Panc1 (cell line): ENCODE results near the gene CLDN5. TPM values are rescaled to one million over a fixed set of nuclear protein-coding genes. Genes with fewer than 3 reads are reported as not detected.

Experiments
- ATAC-seq: fragments of 200-7000 bp; cut with Tn5 transposase; 2 replicates; pipeline ENCODE4 v1.9.1; 2020; ENCODE audit warnings: mild to moderate bottlenecking, moderate library complexity
- BruUV-seq: library from RNA; stranded (reverse); fragments of 400-500 nt; replicated peaks from 2 replicates; lab custom pipeline; 2021; lab: Mats Ljungman, UMichigan
- CTCF ChIA-PET: fragments of 300-600 bp; sonication (Branson Sonifier 250); formaldehyde crosslinking; loops from one replicate; lab custom pipeline; 2022; ENCODE audit warnings: antibody characterized with exemption; lab: Charles Lee
- POLR2A ChIA-PET: fragments of 300-600 bp; sonication (Branson Sonifier 250); formaldehyde crosslinking; loops from one replicate; lab custom pipeline; 2022; ENCODE audit warnings: antibody characterized with exemption; lab: Charles Lee
- DNase-seq: peaks from one replicate; pipeline ENCODE4 v3.0.0-alpha.2; 2010; ENCODE audit warnings: low read depth, low spot score
- H3K27ac ChIP-seq: 2 replicates; pipeline ENCODE4 v1.5.1; 2011; ENCODE audit warnings: mild to moderate bottlenecking, low read length, inconsistent platforms
- H3K27me3 ChIP-seq: fragments of 200-500 bp; sonication (Bioruptor generic); 2 replicates; pipeline ENCODE4 v1.6.0; 2014; ENCODE audit warnings: low read length, inconsistent platforms; ENCODE audit not compliant: control insufficient read depth, insufficient read depth
- H3K36me3 ChIP-seq: fragments of 200-500 bp; sonication (Bioruptor generic); 2 replicates; pipeline ENCODE4 v1.5.1; 2014; ENCODE audit warnings: inconsistent platforms, mild to moderate bottlenecking, low read length, moderate library complexity; ENCODE audit not compliant: control insufficient read depth, insufficient read depth
- H3K4me1 ChIP-seq: 2 replicates; pipeline ENCODE4 v1.5.1; 2011; ENCODE audit warnings: inconsistent platforms, mild to moderate bottlenecking, low read length, moderate library complexity; ENCODE audit not compliant: control insufficient read depth, insufficient read depth
- H3K4me3 ChIP-seq, 2 experiments: 2 replicates each; pipeline ENCODE4 v1.5.1; 2011 to 2012; ENCODE audit warnings: low read depth in 2 of 2, low read length in 2 of 2, mild to moderate bottlenecking in 2 of 2, inconsistent platforms in 1 of 2, moderate library complexity in 1 of 2
- H3K9me3 ChIP-seq: fragments of 200-500 bp; sonication (Bioruptor generic); 2 replicates; pipeline ENCODE4 v1.5.1; 2014; ENCODE audit warnings: low read depth, mild to moderate bottlenecking, inconsistent platforms, low read length, moderate library complexity; ENCODE audit not compliant: control insufficient read depth, insufficient read depth
- POLR2AphosphoS5 ChIP-seq: IDR thresholded peaks from 2 replicates; pipeline ENCODE4 v1.6.1; 2012; ENCODE audit warnings: mild to moderate bottlenecking, low read depth, low read length, moderate library complexity
- SIN3A ChIP-seq: IDR thresholded peaks from 2 replicates; pipeline ENCODE4 v1.6.1; 2012; ENCODE audit warnings: low read depth, mild to moderate bottlenecking, low read length, moderate library complexity, borderline replicate concordance; ENCODE audit not compliant: insufficient read depth
- TCF7L2 ChIP-seq: IDR thresholded peaks from 2 replicates; pipeline ENCODE4 v1.6.1; 2011; ENCODE audit warnings: mild to moderate bottlenecking, low read depth, low read length, inconsistent platforms
- in situ Hi-C: cut with HindIII; loops from 2 replicates; pipeline ENCODE4 v1.10.0; 2016; ENCODE audit warnings: low sequenced_read_pairs, low pct_unique_long_range_greater_than_20kb
- intact Hi-C: fragments of 100-400 bp; cut with micrococcal nuclease; formaldehyde crosslinking; loops from one replicate; pipeline ENCODE4 v1.10.0; 2022; ENCODE audit not compliant: unreplicated experiment
- total RNA-seq: library from RNA; stranded (reverse); gene quantifications from one replicate; pipeline ENCODE4 v1.2.1, GENCODE V29; 2021; ENCODE audit not compliant: unreplicated experiment
- TF ChIP-seq, protein P1 (sequence below), 2 experiments: IDR thresholded peaks; 2 replicates each; pipeline ENCODE4 v1.6.1; 2011 to 2012; ENCODE audit warnings: low read depth in 2 of 2, control low read depth in 1 of 2, low read length in 1 of 2, mild to moderate bottlenecking in 1 of 2, moderate library complexity in 1 of 2; ENCODE audit not compliant: insufficient read depth in 1 of 2
- TF ChIP-seq, protein P2 (sequence below): fragments of 450-650 bp; IDR thresholded peaks from 2 replicates; pipeline ENCODE4 v1.5.1; 2017; ENCODE audit warnings: mild to moderate bottlenecking

Gene CLDN5
- total RNA-seq, 1 experiment from 2014 or later = 0.18 TPM

GRCh38 chr22:19510919-19511341 lies 13.3 kb downstream of the CLDN5 start:
- intact Hi-C loops (no loop called here), in situ Hi-C loops (no loop called here)
- CTCF ChIA-PET = no interaction called here
- BruUV-seq = no TSS peak
- Histone ChIP-seq H3K27ac (no peak overlapping the region), H3K4me1 (no peaks in the 10 kb centered on the region), H3K36me3 (no peaks in the 10 kb centered on the region; the same call in 1 of the 2 replicates), H3K27me3 (no peaks in the 10 kb centered on the region), H3K9me3 (no peaks in the 10 kb centered on the region), H3K4me3 (no peak overlapping the region)
- DNase-seq (no peak), ATAC-seq (no peak)
- POLR2A ChIA-PET = no interaction called here
- no peak for TF ChIP-seq SIN3A
- TF ChIP-seq, protein P1, sequence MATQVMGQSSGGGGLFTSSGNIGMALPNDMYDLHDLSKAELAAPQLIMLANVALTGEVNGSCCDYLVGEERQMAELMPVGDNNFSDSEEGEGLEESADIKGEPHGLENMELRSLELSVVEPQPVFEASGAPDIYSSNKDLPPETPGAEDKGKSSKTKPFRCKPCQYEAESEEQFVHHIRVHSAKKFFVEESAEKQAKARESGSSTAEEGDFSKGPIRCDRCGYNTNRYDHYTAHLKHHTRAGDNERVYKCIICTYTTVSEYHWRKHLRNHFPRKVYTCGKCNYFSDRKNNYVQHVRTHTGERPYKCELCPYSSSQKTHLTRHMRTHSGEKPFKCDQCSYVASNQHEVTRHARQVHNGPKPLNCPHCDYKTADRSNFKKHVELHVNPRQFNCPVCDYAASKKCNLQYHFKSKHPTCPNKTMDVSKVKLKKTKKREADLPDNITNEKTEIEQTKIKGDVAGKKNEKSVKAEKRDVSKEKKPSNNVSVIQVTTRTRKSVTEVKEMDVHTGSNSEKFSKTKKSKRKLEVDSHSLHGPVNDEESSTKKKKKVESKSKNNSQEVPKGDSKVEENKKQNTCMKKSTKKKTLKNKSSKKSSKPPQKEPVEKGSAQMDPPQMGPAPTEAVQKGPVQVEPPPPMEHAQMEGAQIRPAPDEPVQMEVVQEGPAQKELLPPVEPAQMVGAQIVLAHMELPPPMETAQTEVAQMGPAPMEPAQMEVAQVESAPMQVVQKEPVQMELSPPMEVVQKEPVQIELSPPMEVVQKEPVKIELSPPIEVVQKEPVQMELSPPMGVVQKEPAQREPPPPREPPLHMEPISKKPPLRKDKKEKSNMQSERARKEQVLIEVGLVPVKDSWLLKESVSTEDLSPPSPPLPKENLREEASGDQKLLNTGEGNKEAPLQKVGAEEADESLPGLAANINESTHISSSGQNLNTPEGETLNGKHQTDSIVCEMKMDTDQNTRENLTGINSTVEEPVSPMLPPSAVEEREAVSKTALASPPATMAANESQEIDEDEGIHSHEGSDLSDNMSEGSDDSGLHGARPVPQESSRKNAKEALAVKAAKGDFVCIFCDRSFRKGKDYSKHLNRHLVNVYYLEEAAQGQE (IDR thresholded peaks at IDR 0.05; ENCODE audit: insufficient read depth in 1 of 2, low read depth in 2 of 2, low read length in 1 of 2) = no peak
- TF ChIP-seq, protein P2, sequence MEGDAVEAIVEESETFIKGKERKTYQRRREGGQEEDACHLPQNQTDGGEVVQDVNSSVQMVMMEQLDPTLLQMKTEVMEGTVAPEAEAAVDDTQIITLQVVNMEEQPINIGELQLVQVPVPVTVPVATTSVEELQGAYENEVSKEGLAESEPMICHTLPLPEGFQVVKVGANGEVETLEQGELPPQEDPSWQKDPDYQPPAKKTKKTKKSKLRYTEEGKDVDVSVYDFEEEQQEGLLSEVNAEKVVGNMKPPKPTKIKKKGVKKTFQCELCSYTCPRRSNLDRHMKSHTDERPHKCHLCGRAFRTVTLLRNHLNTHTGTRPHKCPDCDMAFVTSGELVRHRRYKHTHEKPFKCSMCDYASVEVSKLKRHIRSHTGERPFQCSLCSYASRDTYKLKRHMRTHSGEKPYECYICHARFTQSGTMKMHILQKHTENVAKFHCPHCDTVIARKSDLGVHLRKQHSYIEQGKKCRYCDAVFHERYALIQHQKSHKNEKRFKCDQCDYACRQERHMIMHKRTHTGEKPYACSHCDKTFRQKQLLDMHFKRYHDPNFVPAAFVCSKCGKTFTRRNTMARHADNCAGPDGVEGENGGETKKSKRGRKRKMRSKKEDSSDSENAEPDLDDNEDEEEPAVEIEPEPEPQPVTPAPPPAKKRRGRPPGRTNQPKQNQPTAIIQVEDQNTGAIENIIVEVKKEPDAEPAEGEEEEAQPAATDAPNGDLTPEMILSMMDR = no peak
- TF ChIP-seq POLR2AphosphoS5 = no peak
- no peak for TF ChIP-seq TCF7L2

DNA sequence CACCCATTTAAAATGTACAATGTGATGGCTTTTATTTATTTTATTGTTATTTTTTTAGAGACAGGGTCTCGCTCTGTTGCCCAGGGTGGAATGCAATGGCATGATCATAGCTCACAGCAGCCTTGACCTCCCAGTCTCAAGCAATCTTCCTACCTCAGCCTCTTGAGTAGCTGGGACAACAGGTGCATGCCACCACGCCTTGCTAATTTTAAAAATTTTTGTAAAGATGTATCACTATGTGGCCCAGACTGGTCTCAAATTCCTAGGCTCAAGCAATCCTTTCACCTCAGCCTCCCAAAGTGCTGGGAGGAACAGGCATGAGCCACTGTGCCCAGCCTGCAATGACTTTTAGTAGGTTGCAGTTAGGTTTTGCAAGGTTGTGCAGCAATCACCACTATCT lies 14.3 kb downstream of the CLDN5 start:
- intact Hi-C loops = no loop called here
- no peaks in the 10 kb centered on the region for H3K4me1 ChIP-seq
- in situ Hi-C loops = no loop called here
- ATAC-seq (no peak), DNase-seq (no peak)
- no peaks in the 10 kb centered on the region; the same call in 1 of the 2 replicates for H3K36me3 ChIP-seq
- H3K4me3 ChIP-seq = no peak overlapping the region
- no peaks in the 10 kb centered on the region for H3K9me3 ChIP-seq
- H3K27ac ChIP-seq = no peak overlapping the region
- BruUV-seq = no TSS peak
- TF ChIP-seq, protein P1 (IDR thresholded peaks at IDR 0.05; ENCODE audit: insufficient read depth in 1 of 2, low read depth in 2 of 2, low read length in 1 of 2) = no peak
- TF ChIP-seq, protein P2 = no peak
- no peak for TF ChIP-seq POLR2AphosphoS5
- ChIA-PET CTCF (no interaction called here), POLR2A (no interaction called here)
- no peaks in the 10 kb centered on the region for H3K27me3 ChIP-seq
